ENCODE data around the gene KCNMA1. TPM values are rescaled to one million over a fixed set of nuclear protein-coding genes. Genes with fewer than 3 reads are reported as not detected.
A peak's percentile ranks its signal among the peaks of the same experiment; 100 is the strongest.

Gene KCNMA1
- total RNA-seq, 4 donors from 2014 or later, result 66.8 to 96.5 (median 78.9) TPM

- intact Hi-C loops (cut with DNase I; ENCODE audit: low total_unique reads) (no loop called here), in situ Hi-C loops (cut with MboI; ENCODE audit: low sequenced_read_pairs in 4 of 4) (no loop called here)
- H3K27ac ChIP-seq, result no peak overlapping the region
- no peaks in the 10 kb centered on the region for H3K36me3 ChIP-seq
- H3K4me1 ChIP-seq, result peaks cover 15 to 32% of the 10 kb centered on the region in 2 donors
- H3K27me3 ChIP-seq, result no peaks in the 10 kb centered on the region
- ATAC-seq (no peak), DNase-seq (no peak)
- no peak for TF ChIP-seq POLR2A (IDR thresholded peaks at IDR 0.05)
- no peak overlapping the region for H3K4me3 ChIP-seq
- no peaks in the 10 kb centered on the region for H3K9me3 ChIP-seq
These were observed 436.2 kb downstream of the KCNMA1 start for GRCh38 chr10:77201135-77202106.

GRCh38 chr10:77197544-77197943 is 440.1 kb downstream of the KCNMA1 start:
- Histone ChIP-seq H3K4me1 (peaks cover 3 to 18% of the 10 kb centered on the region in 2 donors), H3K27me3 (no peaks in the 10 kb centered on the region), H3K4me3 (no peak overlapping the region), H3K9me3 (no peaks in the 10 kb centered on the region), H3K27ac (no peak overlapping the region), H3K36me3 (no peaks in the 10 kb centered on the region)
- ATAC-seq (no peak), DNase-seq (no peak)
- in situ Hi-C loops (cut with MboI; ENCODE audit: low sequenced_read_pairs in 4 of 4), result no loop called here
- intact Hi-C loops (cut with DNase I; ENCODE audit: low total_unique reads), result no loop called here
- TF ChIP-seq CTCF (IDR thresholded peaks at IDR 0.05 in 4 of 5, conservative IDR thresholded peaks at IDR 0.05 in 1 of 5), result no peak
- no peak for TF ChIP-seq POLR2A (IDR thresholded peaks at IDR 0.05)

DNA sequence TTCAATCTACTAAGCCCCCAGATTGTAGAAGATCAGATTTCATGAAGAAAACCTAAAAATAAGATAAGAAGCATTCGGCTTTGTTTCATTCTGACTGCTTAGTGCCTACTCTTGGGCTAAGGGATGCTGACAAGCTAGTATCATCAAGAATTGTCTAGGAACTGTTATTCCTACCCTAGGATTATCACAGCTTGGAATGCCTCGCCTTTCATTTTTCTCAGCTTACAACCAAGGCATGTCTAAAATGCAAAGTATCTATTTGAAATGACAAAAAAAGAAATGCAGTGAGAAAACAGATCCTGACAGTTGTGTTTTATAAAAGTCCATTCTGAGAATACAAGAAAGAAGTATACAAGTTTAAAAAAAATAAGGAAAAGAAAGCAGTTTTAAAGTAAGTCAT is 441.0 kb downstream of the KCNMA1 start:
- DNase-seq (no peak), ATAC-seq (no peak)
- in situ Hi-C loops (cut with MboI; ENCODE audit: low sequenced_read_pairs in 4 of 4) (no loop called here), intact Hi-C loops (cut with DNase I; ENCODE audit: low total_unique reads) (no loop called here)
- Histone ChIP-seq H3K4me3 (no peak overlapping the region), H3K4me1 (peaks cover 0 to 12% of the 10 kb centered on the region in 2 donors), H3K36me3 (no peaks in the 10 kb centered on the region), H3K9me3 (no peaks in the 10 kb centered on the region), H3K27ac (no peak overlapping the region), H3K27me3 (no peaks in the 10 kb centered on the region)
- TF ChIP-seq CTCF (IDR thresholded peaks at IDR 0.05 in 4 of 5, conservative IDR thresholded peaks at IDR 0.05 in 1 of 5) (no peak), POLR2A (IDR thresholded peaks at IDR 0.05) (no peak)

GRCh38 chr10:77195101-77195500 is 442.5 kb downstream of the KCNMA1 start:
- no peaks in the 10 kb centered on the region for H3K9me3 ChIP-seq
- in situ Hi-C loops (cut with MboI; ENCODE audit: low sequenced_read_pairs in 4 of 4), result no loop called here
- peak in 1 of 2 donors; percentile 81 for ATAC-seq
- no peak overlapping the region for H3K27ac ChIP-seq
- TF ChIP-seq POLR2A (IDR thresholded peaks at IDR 0.05) (no peak), CTCF (IDR thresholded peaks at IDR 0.05 in 4 of 5, conservative IDR thresholded peaks at IDR 0.05 in 1 of 5) (no peak)
- H3K36me3 ChIP-seq, result no peaks in the 10 kb centered on the region
- H3K4me1 ChIP-seq, result peaks cover 0 to 3% of the 10 kb centered on the region in 2 donors
- intact Hi-C loops (cut with DNase I; ENCODE audit: low total_unique reads), result no loop called here
- no peaks in the 10 kb centered on the region for H3K27me3 ChIP-seq
- DNase-seq, result no peak
- no peak overlapping the region for H3K4me3 ChIP-seq

DNA sequence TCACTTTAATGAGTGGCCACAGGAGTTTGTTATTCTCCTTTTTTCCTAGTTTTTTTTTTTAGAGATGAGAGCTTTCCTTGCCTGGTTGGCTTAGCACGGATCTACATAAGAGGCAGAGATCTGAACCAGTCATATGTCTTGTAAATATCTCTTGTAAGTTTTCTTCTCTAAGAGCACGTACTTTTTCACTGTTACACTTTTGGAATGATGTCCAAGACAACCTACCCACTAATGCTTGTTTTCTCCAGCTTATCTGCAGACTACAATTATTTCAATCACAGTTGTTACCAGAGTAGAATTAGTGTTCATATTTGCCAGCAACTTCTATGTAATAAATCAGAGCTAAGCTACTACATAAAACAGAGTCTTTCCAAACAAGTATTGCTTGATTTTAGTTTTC is 444.6 kb downstream of the KCNMA1 start:
- no peaks in the 10 kb centered on the region for H3K27me3 ChIP-seq
- peaks cover 0 to 3% of the 10 kb centered on the region in 2 donors for H3K4me1 ChIP-seq
- in situ Hi-C loops (cut with MboI; ENCODE audit: low sequenced_read_pairs in 4 of 4), result no loop called here
- TF ChIP-seq CTCF (IDR thresholded peaks at IDR 0.05 in 4 of 5, conservative IDR thresholded peaks at IDR 0.05 in 1 of 5), result no peak
- no peak for TF ChIP-seq POLR2A (IDR thresholded peaks at IDR 0.05)
- intact Hi-C loops (cut with DNase I; ENCODE audit: low total_unique reads), result no loop called here
- H3K27ac ChIP-seq, result no peak overlapping the region
- no peaks in the 10 kb centered on the region for H3K36me3 ChIP-seq
- H3K9me3 ChIP-seq, result no peaks in the 10 kb centered on the region
- no peak overlapping the region for H3K4me3 ChIP-seq
- no peak for DNase-seq
- ATAC-seq, result no peak
